Endodermal cell (in vitro differentiated cells): ENCODE measurements around the gene MANBA. TPM values are rescaled to one million over a fixed set of nuclear protein-coding genes. Genes with fewer than 3 reads are reported as not detected.

Source experiments
- DNase-seq: peaks from one replicate; pipeline ENCODE4 v3.0.0-alpha.2; 2017
- H3K27ac ChIP-seq: 2 replicates; pipeline ENCODE4 v1.5.1; 2013; ENCODE audit warnings: mild to moderate bottlenecking, low read depth, low read length, moderate library complexity
- H3K27me3 ChIP-seq: 2 replicates; pipeline ENCODE4 v1.6.1; 2013; ENCODE audit warnings: mild to moderate bottlenecking, low read length, moderate library complexity; ENCODE audit not compliant: insufficient read depth, control insufficient read depth, poor library complexity, severe bottlenecking
- H3K36me3 ChIP-seq: 2 replicates; pipeline ENCODE4 v1.7.0; 2013; ENCODE audit warnings: mild to moderate bottlenecking, low read length, moderate library complexity; ENCODE audit not compliant: control insufficient read depth, insufficient read depth
- H3K4me1 ChIP-seq: one replicate; pipeline ENCODE4 v1.7.0; 2013; ENCODE audit warnings: low read length; ENCODE audit not compliant: control insufficient read depth, insufficient read depth
- H3K4me3 ChIP-seq: 2 replicates; pipeline ENCODE4 v1.5.1; 2013; ENCODE audit warnings: mild to moderate bottlenecking, low read length, moderate library complexity
- H3K9ac ChIP-seq: 2 replicates; pipeline ENCODE4 v1.6.1; 2013; ENCODE audit warnings: mild to moderate bottlenecking, low read length, moderate library complexity; ENCODE audit not compliant: poor library complexity, severe bottlenecking; ENCODE audit errors: extremely low read depth
- H3K9me3 ChIP-seq: 2 replicates; pipeline ENCODE4 v1.6.1; 2013; ENCODE audit warnings: mild to moderate bottlenecking, low read length, moderate library complexity; ENCODE audit not compliant: control insufficient read depth
- H3K27ac Mint-ChIP-seq: 2 replicates; pipeline ENCODE4 v1.8.0; 2020; ENCODE audit warnings: mixed read lengths
- H3K27me3 Mint-ChIP-seq: 2 replicates; pipeline ENCODE4 v1.8.0; 2021; ENCODE audit warnings: mild to moderate bottlenecking, mixed read lengths; ENCODE audit not compliant: insufficient read depth
- H3K36me3 Mint-ChIP-seq: 2 replicates; pipeline ENCODE4 v1.8.0; 2020; ENCODE audit warnings: low read depth, mixed read lengths
- H3K4me1 Mint-ChIP-seq: 2 replicates; pipeline ENCODE4 v1.8.0; 2020; ENCODE audit warnings: mixed read lengths
- H3K4me3 Mint-ChIP-seq: 2 replicates; pipeline ENCODE4 v1.8.0; 2020; ENCODE audit warnings: mild to moderate bottlenecking, moderate library complexity, mixed read lengths
- H3K9me3 Mint-ChIP-seq: 2 replicates; pipeline ENCODE4 v1.8.0; 2020; ENCODE audit warnings: mild to moderate bottlenecking, mixed read lengths
- CTCF ChIP-seq: fragments of 200-600 bp; sonication (generic); conservative IDR thresholded peaks from 2 replicates; pipeline ENCODE4 v1.5.0; 2021; ENCODE audit warnings: antibody characterized with exemption, mild to moderate bottlenecking
- WGBS, 2 experiments: methylation state at CpG; one replicate each; pipeline versions ENCODE4 v1.1.5 to v1.1.7; 2013; ENCODE audit warnings: missing lambda C conversion rate in 2 of 2, mixed read lengths in 1 of 2; ENCODE audit not compliant: insufficient coverage in 1 of 2, insufficient read length in 1 of 2; 5-methylcytosine and 5-hydroxymethylcytosine counted together
- total RNA-seq, 2 donors: library from RNA; stranded (reverse); fragmentation: NEBNext Ultra II Directional in 1 of 2; extraction: Animal tissue kit (Norgen Biotek cat#: 25700) in 1 of 2; gene quantifications; 2 replicates in 1 of 2; 3 replicates in 1 of 2; pipeline ENCODE4 v1.2.1, GENCODE V29; 2021

Gene MANBA
- total RNA-seq, 2 donors from 2014 or later: 30.4 to 32.0 TPM

DNA sequence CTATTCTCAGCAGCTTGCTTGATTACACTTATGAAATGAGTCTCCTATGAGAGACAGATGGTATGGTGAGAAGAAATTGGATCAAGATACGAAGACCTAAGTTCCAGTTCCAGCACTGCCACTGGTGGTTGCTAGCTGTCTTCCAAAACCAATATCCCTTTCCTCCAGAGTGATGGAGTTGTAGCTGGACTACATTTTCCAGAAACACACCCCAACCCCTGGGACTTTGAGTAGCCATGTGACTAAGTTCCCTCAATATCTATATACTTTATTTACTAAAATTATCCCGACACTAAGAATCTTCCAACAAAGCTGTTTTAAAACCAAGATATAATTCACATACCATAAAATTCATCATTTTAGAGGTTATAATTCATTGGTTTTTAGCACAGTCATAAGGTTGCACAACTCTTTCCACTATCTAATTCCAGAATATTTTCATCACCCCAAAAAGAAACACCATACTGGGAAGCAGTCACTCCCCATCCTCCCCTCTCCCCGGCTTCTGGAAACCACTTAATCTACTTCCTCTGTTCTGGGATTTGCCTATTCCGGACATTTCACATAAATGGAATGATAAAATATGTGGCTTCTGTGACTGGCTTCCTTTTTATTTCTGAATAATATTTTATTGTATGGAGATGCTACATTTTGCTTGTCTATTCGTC, 118.0 kb downstream of the MANBA start:
- no peak for DNase-seq
- Mint-ChIP-seq H3K36me3 (peaks cover 20% of the 10 kb centered on the region), H3K27ac (no peak overlapping the region), H3K9me3 (no peaks in the 10 kb centered on the region), H3K4me3 (no peak overlapping the region), H3K4me1 (no peaks in the 10 kb centered on the region), H3K27me3 (no peaks in the 10 kb centered on the region)
- no peak overlapping the region for H3K9ac ChIP-seq
- 89 to 90% methylated on average over 2 to 5 of the region's 5 CpGs for WGBS, 2 experiments
- no peaks in the 10 kb centered on the region for H3K4me1 ChIP-seq
- H3K27ac ChIP-seq: no peak overlapping the region
- no peak for TF ChIP-seq CTCF
- no peaks in the 10 kb centered on the region for H3K9me3 ChIP-seq
- H3K27me3 ChIP-seq: no peaks in the 10 kb centered on the region
- no peak overlapping the region for H3K4me3 ChIP-seq
- no peaks in the 10 kb centered on the region for H3K36me3 ChIP-seq

DNA sequence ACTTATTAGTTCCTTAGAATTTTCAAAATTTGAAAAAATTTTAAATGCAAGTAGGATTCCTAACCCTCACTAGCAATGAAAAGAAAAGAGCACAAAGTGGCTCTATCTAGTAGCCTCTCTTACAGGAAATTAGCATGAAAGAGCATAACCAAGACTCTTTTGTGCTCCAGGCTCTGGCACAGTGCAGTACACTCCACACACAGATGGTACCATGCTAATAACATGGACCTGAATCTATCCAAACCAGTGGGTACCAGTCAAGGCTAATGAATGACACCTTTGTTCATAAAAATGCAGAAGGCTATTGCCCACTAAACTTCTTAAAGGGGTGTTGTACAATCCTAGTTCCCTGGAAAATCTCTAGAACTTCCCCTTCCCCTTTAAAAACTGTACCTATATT, 119.0 kb downstream of the MANBA start:
- no peaks in the 10 kb centered on the region for H3K27me3 Mint-ChIP-seq
- H3K9me3 Mint-ChIP-seq: no peaks in the 10 kb centered on the region
- H3K4me1 Mint-ChIP-seq: no peaks in the 10 kb centered on the region
- H3K27me3 ChIP-seq: no peaks in the 10 kb centered on the region
- no peaks in the 10 kb centered on the region for H3K36me3 ChIP-seq
- no peak for TF ChIP-seq CTCF
- H3K4me1 ChIP-seq: no peaks in the 10 kb centered on the region
- no peak overlapping the region for H3K9ac ChIP-seq
- H3K4me3 ChIP-seq: no peak overlapping the region
- no peak overlapping the region for H3K27ac ChIP-seq
- no peak overlapping the region for H3K4me3 Mint-ChIP-seq
- no peak overlapping the region for H3K27ac Mint-ChIP-seq
- H3K9me3 ChIP-seq: no peaks in the 10 kb centered on the region
- peaks cover 25% of the 10 kb centered on the region for H3K36me3 Mint-ChIP-seq
- no peak for DNase-seq

DNA sequence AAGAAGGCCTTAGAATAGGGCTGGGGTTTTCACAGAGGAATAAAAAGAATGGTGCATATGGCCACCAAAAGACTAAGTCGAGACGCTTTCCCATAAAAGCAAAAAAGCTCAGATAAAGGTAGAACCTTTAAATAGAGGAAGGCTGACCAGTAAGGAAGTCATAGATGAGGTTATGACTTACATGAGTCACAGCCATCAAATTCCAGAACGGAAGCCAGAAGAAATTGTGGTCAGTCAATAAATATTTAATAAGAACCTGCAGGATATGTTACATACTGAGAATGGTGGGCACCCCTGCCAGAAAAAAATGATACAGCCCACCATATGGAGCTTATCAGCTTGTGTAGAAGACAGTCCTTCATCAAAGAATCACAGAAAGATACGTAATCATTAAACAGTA, 120.1 kb downstream of the MANBA start:
- TF ChIP-seq CTCF: no peak
- H3K4me3 ChIP-seq: no peak overlapping the region
- no peaks in the 10 kb centered on the region for H3K4me1 ChIP-seq
- 92 to 93% methylated on average over 3 to 4 of the region's 4 CpGs for WGBS, 2 experiments
- DNase-seq: no peak
- no peaks in the 10 kb centered on the region for H3K9me3 Mint-ChIP-seq
- no peaks in the 10 kb centered on the region for H3K9me3 ChIP-seq
- no peaks in the 10 kb centered on the region for H3K27me3 ChIP-seq
- H3K27ac Mint-ChIP-seq: no peak overlapping the region
- H3K9ac ChIP-seq: no peak overlapping the region
- H3K36me3 ChIP-seq: peaks cover 3% of the 10 kb centered on the region
- no peaks in the 10 kb centered on the region for H3K4me1 Mint-ChIP-seq
- H3K27ac ChIP-seq: no peak overlapping the region
- peaks cover 25% of the 10 kb centered on the region for H3K36me3 Mint-ChIP-seq
- H3K4me3 Mint-ChIP-seq: no peak overlapping the region
- H3K27me3 Mint-ChIP-seq: no peaks in the 10 kb centered on the region
